Tongue (tissue), 2 donors: Measurements from ENCODE around the gene KLHL7. TPM values are rescaled to one million over a fixed set of nuclear protein-coding genes. Genes with fewer than 3 reads are reported as not detected.
"Not testable (repeated sequence)": the region's sequence is repeated elsewhere in the genome, so short reads cannot be mapped to it uniquely, and the experiment has no call there.

Experiments
- DNase-seq: peaks from one replicate; pipeline ENCODE4 v3.0.0-alpha.2; 2015
- total RNA-seq: library from RNA; depleted of rRNA; stranded (reverse); fragments of >200 nt; gene quantifications from one replicate; pipeline ENCODE4 v1.2.3, GENCODE V29; 2014

KLHL7 gene
- total RNA-seq, 1 donor from 2014 or later = 31.7 TPM

DNA sequence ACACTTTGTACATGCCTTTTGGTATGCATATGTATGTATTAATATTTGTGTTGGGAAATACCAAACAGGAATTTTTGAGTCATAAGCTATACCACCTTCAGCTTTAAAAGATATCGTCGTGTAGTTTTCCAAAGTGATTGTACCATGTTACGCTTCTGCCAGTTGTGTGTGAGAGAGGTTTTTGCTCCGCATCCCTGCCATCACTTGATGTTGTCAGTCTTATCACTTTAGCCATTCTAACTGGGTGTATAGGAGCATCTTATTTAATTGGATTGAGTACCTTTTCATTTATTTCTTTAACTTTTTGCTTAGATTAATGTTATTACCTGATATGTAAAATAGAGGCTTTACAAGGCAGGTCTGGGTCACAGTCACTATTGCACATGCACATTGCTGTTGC is 3.4 kb downstream of the KLHL7 start:
- no peak for DNase-seq

DNA sequence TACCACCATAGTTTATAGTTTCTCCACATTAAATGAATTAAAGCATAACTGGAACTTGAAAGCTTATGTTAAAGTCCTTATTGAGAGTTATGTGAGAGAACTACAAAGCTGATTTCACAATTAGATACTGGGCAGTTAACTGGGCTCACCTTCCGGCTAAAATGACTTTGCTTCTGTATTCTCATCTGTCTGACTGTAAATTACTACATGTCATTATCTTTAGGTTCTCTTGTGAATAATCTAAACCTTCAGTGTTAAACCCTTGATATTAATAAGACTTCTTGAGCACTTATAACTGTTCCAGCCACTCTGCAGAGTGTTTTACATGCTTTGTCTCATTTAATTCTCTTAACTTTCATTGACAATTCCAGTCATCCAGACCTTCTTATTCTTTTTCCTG is 3.9 kb downstream of the KLHL7 start:
- no peak for DNase-seq

DNA sequence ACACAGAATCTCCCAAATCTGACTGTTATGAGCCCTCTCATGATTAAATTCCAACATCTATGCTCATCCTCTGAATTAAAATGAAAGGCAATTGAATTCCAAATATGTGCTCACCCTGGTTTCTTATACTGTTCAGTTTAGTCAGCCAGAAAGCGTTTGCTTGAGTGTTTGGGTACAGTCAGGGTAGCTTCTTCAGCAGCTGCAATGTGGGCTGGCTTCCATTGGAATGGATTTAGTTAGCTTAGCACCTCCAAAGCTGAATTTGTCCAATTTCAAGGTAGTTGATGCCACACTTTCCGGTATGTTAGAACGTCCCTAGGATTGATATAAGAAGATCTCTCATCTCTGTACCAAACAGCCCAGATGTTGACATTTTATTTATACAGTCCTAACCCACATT is 9.3 kb downstream of the KLHL7 start:
- peak; percentile 87 for DNase-seq

DNA sequence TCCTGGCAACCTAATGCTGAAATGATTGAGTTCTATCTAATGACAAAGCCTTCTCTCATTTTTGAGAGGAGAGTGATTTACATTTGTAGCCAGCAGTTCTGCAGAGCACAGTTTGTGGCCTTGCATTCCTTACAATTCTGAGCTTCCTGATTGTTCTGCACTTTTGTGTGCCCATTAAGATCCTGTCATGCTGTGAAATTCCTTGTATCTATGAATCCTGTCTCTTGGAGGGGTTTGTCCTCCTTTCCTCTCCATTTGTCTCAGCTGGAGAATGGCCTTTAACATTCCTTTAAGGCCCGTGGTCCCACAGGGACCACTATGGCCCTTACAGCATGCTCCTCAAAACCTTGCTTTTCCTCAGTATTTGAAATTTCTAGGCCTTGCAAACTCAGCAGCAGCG is 10.4 kb downstream of the KLHL7 start:
- DNase-seq = no peak

DNA sequence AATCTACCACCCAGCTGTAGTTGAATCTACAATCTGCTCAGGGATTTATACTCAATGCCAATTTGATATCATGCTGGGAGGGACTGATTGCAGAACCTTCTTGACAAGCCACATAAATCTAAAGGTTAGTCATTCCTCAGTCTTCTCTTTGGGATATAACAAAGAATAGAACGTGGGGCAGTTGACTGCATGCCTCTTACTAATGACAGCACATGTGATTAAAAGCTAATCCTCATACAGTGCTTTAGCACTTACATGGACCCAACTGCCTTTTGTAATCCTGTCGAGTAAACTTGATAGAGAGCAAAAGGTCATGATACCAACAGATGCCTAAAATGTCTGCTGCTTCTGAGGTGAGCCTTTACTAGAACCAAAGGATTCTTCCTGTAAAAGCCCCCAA is 12.3 kb downstream of the KLHL7 start:
- DNase-seq = no peak

DNA sequence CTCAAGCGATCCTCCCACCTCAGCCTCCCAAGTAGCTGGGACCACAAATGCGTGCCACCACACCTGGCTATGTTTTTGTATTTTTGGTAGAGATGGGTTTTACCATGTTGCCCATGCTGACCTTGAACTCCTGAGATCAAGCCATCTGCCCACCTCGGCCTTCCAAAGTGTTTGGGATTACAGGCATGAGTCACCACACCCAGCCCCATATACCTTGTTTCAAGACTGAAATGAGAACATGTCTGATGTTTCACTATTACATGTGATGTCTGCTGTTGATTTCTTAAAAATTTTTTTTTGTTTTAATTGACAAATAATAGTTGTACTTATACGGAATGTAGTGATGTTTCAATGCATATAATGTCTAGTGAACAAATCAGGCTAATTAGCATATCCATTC is 14.5 kb downstream of the KLHL7 start:
- DNase-seq = no peak

DNA sequence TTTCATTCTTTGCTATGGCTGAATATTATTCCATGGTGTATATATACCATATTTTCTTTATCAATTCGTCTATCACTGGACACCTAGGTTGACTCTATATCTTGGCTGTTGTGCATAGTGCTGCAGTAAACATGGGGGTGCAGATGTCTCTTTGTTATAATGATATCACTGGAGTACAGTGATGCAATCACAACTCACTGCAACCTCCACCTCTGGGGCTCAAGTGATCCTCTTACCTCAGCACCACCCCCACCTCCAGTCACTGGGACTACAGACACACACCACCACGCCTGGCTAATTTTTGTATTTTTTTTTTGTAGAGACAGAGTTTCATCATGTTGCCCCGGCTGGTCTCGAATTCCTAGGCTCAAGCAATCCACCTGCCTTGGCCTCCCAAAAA is 15.6 kb downstream of the KLHL7 start:
- DNase-seq = no peak

DNA sequence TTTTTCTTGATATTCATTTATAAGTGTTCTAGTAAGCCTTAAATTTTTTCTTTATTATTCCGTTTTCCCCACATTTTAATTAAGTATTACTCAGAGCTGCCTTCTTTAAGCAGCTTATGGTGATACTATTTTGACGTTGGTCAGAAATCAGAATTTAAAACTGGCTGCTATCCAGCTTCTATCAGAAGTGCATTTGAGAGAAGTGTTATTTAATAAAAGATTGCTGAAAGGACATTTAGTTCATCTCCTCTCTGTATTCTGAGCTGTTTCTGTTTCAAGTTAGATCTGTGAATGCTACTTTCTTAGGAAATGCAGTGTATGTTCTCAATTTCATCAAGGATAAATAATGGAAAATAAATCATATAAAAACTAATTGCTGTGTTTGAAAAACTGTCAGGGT is 17.4 kb downstream of the KLHL7 start:
- DNase-seq = no peak

DNA sequence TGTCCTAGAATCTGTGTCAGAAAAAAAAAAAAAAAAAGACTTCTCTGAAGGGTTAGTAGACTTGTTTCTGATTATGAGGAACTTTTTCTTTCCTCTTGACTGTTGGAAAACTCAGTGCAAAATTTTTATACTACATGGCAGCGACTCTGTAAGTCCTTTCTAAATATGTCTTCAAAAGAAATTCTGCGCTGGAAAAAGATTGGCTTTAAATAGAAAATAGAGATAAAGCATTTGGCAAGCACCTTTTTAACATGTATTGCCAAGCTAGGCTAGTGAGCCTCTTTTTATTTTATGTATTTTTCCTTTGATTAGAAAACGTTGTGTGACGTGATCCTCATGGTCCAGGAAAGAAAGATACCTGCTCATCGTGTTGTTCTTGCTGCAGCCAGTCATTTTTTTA is 17.9 kb downstream of the KLHL7 start:
- no peak for DNase-seq

DNA sequence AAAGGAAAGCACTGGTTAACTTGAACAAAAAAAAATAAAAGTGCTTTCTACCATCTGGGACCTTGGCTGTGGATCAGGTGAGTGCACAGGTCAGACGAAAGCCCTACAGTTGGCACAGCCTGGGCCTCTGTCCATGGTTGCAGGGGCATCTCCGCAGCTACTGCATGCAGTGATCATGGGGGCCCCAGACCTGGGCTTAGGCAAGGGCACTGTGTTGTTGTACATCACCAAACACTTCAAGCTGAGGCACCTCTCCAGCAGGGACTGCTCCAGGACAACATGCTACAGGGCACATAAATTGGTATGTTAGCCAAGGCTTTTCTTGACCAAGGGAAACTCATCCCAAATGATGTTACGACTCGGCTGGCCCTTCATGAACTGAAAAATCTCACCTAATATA is 23.5 kb downstream of the KLHL7 start:
- DNase-seq = no peak

DNA sequence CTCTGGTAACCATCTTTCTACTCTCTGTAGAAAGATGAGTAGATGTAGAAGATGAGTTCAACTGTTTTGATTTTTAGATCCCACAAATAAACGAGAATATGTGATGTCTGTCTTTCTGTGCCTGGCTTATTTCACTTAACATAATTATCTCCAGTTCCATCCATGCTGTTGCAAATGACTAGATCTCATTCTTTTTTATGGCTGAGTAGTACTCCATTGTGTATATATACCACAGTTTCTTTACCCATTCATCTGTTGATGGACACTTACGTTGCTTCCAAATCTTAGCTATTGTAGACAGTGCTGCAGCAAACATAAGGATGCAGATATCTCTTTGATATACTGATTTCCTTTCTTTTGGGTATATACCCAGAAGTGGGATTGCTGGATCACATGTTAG is 26.2 kb downstream of the KLHL7 start:
- not testable (repeated sequence) for DNase-seq

DNA sequence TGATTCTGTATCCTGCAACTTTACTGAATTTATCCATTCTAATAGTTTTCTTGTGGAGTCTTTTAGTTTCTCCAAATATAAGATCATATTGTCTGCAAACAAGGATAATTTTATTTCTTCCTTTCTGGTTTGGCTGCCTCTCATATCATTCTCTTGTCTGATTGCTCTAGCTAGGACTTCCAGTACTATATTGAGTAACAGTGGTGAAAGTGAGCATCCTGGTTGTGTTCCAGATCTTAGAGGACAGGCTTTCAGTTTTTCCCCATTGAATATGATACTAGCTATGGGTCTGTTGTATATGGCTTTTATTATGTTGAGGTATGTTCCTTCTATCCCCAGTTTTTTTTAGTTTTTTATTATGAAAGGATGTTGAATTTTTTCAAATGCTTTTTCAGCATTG is 28.2 kb downstream of the KLHL7 start:
- no peak for DNase-seq

DNA sequence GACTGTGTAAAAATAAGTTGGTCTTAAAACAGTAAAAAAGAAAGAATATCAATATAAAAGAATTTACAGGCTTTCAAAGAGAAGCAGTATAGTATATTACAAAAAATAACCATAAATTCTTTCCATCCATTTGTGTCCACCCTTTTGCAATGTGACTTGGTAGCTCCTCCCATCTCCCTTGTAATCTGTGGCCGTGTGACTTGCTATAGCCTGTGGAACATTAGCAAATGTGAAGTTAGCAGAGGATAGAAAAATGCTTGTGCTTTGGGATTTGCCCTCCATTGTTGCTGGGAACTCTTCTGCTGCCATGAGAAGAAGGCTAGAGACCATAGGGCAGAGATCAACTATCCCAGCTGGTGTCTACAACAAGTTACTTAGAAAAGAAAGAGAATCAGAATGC is 30.2 kb downstream of the KLHL7 start:
- DNase-seq = no peak

DNA sequence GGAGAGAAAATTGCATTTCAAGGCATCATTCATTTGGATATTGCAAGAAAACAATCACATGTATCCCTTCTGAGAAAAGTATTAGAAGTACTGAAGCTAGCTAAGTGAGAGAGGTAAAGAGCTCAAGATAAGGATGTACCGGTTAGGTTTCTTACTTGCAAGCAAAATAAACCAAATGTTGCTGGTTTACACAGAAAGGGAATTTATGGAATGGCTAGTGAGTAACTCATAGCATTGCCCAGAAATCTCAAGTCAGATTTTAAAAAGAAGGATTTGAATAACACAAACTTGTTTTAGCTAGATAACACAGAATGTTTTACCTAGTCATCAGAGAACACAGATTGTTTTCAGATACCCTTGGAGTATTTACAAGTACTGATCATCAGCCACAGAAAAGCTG is 30.6 kb downstream of the KLHL7 start:
- DNase-seq = no peak

DNA sequence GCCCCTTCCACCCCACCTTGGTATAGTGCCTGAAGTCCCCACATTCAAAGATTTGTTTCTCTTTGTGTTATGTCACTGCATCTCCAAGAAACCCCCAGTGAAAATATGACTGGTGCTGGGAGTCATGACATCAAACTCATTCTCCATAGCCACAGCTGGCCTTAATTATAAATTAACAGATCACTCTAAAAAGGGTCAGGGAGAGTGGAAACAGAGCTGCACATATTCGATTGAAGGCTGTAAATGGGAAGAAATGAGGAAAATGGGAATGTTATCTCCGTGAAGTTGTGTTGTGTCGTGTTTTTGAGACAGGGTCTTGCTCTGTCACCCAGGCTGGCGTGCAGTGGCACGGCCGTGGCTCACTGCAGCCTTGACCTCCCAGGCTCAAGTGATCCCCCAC is 52.1 kb downstream of the KLHL7 start:
- DNase-seq = no peak

DNA sequence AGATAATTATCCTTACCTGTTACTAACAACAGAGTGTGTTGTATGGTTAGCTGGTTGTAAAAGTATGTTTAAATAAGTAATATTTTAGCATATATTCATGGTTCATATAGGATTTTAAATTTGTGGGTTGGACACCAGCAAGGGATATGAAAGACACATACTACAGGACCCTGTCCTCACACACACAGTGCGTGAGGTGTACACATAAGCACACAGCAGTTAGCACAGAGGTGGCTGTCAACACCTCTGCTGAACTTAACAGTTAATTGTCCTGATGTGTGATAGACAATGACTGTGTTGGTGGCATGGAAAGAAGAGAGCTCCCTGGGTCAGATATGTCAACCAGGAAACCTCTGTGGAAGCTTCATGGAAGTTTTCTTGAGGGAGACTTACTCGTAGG is 53.0 kb downstream of the KLHL7 start:
- no peak for DNase-seq

DNA sequence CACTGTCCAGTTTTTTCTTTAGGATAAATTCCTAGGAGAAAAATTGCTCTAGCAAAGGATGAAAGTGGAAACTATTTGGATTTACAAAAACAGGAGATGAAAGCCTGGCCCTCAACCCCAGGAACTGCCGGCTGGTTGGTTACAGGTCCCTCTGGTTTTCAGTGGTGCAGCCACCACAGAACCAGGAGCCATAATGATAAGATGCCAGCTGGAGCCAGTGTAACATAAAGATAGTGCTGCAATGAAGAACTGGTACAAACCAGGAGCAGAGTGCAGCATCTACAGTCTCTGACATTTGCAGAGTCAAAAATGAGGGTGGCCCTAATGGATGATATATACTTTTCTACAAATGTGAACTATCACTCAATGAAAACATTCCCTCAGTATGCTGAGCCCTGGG is 55.9 kb downstream of the KLHL7 start:
- no peak for DNase-seq

DNA sequence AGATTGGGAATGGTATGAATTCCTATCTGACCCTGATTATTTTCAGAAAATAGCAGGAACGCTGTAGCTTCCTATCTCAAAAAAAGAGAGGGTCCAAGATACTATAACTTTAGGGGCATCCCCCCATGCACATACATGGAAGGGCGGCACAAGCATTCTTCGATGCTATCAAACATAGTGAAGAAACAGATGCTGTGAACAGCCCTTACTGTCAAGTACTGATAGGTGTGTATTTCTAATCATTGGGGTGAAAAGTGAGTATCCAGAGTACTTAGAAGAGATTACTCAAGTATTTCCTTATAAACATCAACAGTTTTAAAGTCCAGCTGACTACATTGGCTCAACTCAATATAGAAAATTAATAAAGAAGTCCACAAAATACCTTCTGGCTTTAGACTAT is 59.3 kb downstream of the KLHL7 start:
- no peak for DNase-seq

DNA sequence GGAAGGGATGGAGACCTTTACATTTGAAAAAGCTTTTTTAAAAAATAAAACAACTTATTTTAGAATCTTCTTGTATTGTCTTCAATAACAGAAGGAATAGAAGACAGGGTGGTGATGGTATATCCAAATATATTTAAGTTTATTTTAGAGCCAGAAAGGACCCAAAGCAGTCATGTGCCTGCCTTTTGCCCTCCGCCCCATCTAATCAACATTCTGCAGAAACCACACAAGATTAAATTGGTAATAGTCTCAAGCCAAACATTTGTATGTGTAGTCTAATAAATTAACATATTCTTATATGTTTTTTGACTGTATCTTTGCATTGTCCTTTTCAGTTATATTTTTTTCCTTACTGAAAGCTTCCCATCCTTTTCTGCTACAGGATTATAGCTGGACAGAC is 59.7 kb downstream of the KLHL7 start:
- no peak for DNase-seq

DNA sequence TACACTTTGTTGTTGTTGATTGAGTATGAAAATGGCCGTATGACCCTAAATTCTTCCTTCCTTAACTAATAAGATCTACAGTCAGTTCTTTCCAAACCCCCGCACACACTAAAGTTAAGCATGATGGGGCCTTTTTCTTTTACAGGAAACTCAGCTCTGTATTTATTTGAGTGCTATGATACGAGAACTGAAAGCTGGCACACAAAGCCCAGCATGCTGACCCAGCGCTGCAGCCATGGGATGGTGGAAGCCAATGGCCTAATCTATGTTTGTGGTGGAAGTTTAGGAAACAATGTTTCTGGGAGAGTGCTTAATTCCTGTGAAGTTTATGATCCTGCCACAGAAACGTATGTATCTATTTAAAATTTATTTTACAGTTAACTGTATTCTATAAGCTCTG is 62.1 kb downstream of the KLHL7 start:
- DNase-seq = no peak

DNA sequence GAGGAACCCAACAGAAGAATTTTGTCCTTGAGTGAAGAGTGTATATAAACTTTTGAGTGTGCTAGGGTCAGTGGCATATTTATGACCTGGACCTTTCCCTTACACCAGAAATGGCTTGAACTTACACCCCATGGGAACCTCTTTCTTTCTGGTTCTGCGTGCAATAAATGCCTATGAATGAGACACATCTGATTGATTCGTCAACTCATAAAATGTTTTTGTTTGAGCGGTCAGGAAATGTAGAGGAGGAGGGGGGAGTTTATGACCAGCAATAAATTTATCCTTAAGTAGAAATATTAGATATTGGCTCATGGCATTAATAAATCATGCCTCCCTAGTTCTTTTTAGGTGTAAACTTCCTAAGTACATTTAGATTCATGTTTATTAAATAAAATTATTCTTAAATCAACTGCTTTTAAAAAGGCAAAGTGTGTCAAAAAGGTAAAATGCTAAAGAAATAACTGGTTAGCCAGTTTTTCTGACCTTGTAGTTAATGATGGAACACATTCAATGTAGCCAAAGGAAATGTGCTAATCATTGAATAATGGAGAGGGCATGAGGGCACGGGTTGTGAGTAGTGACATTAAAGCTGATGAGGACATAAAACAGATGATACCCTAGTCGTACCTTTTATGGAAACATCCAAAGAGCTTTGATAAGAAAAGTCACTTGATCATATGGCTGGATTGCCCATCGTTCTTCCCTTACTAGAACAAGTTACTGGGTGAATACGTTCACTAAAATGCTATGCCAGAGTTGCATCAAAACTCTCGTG is 62.7 kb downstream of the KLHL7 start:
- no peak for DNase-seq

DNA sequence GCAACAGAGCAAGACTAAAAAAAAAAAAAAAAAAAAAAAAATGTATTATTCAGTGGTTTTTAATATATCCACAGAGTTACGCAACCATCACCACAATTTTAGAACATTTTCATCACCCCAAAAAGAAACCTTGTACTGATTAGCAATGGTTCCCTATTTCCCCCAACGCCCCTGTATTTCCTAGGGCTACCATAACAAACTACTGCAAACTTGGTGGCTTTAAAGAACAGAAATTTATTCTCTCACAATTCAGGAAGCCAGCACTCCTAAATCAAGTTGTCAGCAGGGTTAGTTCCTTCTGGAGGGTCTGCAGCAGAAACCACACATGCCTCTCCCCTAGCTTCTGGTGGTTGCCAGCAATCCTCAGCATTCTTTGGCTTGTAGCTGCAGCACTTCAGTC is 70.4 kb downstream of the KLHL7 start:
- no peak for DNase-seq

DNA sequence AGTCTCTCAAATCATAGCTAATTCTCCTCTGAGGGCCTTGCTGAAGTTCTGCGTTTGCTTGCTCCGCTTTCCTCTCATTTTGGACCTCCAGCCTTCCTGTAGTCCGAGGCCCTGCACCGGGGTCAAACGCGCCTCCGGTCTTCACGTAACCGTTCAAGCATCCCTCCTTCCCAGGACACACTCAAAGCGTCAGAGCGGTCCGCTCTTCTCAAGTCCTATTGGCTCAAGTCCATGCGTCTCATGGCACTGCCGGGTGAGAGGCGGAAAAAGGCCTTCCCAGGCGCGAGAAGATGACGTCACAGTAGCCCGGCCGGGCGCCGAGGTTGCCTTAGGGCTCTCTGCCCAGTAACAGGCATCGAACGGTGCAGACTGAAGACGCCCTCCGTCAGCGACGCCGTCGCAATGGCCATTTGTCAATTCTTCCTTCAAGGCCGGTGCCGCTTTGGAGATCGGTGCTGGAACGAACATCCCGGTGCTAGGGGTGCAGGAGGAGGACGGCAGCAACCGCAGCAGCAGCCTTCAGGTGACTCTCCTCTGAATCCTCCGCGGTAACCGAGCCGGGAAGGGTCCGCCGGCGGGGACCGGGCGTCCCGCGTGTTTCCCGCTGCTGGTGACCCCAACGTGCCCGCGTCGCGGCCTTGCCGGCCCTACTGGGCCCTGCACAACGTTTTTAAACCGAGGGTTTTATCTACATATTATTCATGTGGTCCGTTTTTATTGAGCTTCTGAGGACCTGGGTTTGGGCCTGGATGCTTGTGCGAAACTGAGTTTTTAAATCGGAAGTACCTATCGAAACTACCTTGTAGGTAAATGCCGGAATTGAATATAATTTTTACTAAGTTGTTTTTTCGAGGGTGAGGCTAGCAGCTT is 76.3 kb downstream of the KLHL7 start, which contains the start of gene NUP42:
Gene NUP42 (plus strand): TSS at position 365 of the 870 bp plus-strand sequence. CDS start 38 bp downstream, at position 403.
- peak; percentile 99 for DNase-seq
